Raji (cell line): ENCODE measurements around the gene NRXN2.

Source experiments
- POLR2A ChIP-seq: IDR thresholded peaks from 2 replicates; pipeline ENCODE4 v1.6.1; 2011; ENCODE audit warnings: low read depth, low read length, control low read depth; ENCODE audit not compliant: insufficient read depth

The NRXN2 gene

DNA sequence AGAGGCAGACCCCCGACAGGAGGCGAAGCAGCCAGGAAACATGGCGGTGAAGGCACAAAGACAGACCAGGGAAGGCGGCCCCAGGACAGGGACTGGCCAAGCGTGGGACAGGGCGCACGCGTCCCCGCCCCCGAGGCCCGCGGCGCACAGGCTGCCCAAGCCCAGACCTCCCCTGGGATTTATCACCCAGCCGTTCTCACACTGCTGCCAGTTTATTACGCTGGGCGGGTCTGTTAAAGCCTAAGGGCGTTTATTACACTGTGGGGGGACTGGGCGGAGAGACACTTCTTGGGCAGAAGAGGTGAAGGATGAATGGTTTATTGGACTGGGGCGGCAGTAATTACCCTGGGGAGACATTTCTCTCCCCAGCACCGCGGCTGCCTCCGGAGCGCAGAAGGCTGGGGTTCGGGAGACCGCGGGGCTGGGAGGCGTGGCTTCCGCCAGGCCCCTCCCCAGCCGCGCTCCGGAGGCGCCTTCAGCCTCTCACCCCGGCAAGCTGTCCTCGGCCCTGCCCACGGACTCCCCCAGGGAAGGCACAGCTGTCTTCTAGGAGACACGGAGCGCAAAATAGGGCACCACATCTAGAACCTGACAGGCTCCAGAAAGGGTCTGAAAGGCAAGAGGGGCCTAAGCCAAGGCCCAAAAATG lies 84.9 kb downstream of the NRXN2 start:
- TF ChIP-seq POLR2A = no peak

DNA sequence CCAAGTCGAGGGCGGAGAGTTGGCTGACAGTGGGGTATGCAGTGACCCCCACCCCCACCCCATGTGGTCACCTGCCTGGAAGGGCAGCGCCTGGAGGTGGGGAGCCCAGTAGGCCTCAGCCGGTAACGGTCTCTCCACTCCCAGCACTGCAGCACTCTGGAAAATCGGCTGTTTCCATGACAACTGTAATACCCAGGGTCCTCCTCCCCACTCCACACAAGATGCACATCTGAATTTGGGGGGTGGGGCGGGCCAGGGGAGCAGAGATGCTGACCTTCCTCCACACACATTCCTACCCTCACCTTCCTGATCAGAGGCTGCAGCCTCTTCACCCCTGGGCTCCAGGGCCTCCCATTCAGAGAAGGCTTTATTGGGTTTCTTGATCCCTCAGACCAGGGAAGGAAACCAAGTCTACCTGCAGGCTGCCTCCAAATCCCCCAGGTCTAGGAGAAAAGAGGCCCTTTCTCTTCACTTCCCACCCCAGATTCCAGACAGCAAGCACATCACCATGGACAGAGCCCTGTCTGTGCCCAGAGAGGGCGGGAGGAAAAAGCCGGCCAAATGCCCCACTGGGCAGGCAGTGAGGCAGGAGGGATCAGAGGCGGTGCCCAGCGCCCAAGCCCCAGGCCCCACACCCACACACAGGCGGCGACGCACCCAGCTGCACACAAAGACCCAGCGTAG lies 85.5 kb downstream of the NRXN2 start:
- TF ChIP-seq POLR2A = no peak

DNA sequence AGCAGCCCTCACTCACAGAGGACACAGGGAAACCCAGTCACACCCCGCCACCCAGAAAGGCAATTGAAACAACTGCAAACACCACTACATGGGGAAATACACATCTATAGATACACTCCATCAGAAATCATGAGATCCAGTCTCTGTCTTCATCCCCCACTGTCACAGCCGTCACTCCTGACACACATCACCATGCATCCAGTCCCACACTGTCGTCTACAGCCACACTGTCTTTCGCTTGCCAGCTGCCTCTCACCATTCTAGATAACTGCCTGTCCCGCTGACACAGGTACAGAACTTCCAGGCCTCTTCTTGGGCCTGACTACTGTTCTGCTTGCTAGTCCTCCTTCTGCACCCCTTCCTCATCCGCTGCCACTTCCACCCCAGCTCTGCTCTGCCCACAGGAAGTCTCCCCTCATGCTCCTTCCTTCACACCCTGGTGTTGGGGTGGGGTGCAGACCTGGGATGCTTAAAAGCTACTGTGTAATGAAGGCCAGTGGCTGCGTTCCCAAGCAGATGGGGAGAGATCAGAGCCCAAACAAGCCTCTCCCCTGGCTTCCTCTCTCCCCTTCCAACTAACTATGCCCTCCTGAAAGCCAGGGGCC lies 89.3 kb downstream of the NRXN2 start:
- no peak for TF ChIP-seq POLR2A

GRCh38 chr11:64632654-64633053 lies 90.3 kb downstream of the NRXN2 start:
- TF ChIP-seq POLR2A = no peak

- TF ChIP-seq POLR2A = no peak
Measured at GRCh38 chr11:64632237-64632636, 90.8 kb downstream of the NRXN2 start.

GRCh38 chr11:64631675-64632074 lies 91.3 kb downstream of the NRXN2 start:
- no peak for TF ChIP-seq POLR2A

- no peak for TF ChIP-seq POLR2A
Measured at GRCh38 chr11:64629796-64630562, 93.0 kb downstream of the NRXN2 start.

DNA sequence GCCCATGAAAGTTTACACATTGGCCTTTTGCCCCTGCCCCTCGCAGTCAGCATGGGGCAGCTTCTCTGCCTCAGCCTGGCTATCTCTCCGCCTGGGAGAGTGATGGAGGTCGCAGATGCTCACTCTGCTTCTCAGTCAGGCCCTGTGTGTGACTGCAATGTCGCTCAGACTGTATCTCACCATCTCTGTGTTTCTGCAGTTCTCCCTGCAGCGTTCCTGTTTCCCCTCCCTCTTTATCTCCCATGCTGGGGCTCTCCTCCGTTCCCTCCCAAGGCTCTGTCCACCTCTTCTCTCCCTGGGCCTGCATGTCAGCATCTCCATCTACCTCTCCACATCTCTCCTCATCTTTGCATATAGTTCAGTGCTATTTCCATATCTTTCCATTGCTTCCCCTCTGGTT lies 93.9 kb downstream of the NRXN2 start:
- no peak for TF ChIP-seq POLR2A

DNA sequence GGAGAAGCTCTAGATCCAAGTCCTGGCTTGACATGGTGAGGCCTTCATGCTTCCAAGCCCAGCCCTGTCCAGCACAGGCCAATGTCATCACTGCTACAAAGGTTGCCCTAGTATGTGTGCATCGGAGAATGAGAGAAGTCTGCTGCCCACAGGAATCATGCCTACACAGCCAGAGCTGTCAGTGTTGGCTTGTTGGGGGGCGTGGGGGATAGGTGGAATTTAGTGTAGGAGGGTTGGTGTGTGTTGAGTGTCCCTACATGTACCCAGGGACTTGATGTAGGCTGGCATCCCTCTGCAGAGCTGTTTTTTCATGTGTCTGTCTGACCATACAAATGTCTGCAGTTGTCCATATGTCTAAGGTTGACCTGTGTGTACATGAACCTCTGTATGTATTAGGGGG lies 94.4 kb downstream of the NRXN2 start:
- TF ChIP-seq POLR2A = no peak

DNA sequence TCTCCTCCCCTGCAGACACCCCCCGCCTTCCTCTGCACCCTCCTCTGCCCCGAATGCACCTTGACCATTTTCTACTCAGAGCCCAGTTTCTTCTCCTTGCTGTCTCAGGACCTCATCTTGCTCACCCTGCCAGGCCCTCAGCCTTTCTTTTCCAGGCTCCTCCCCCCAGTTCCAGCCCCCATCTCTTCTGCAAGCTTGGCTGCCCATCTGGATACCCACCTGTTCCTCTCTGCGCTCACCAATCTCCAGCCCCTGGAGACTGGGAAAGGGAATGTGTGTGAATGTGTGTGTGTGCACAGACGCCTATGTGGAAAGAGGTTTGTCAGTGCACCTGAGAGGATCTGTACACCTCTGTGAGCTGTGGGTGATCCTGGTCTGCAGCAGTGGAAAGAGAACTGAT lies 95.6 kb downstream of the NRXN2 start:
- no peak for TF ChIP-seq POLR2A

DNA sequence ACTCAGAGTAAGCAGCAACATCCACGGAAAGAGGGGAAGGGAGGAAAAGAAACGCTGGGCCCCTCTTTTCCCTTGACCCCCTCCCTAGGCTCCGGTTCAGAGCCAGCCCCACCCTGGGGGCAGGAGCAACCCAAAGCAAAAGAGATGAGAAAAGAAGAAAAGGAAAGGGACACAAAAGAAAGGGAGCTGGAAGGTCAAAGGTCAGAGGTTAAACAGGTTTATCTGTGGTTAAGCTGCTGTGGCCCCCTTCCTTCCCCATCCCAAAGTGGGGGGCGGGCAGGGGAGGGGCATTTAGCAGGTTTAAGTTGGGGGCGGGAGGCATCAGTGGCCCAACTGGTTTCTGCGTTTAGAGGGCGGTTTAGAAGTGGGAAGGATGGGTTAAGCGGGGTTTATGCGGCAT lies 96.4 kb downstream of the NRXN2 start:
- TF ChIP-seq POLR2A = no peak

DNA sequence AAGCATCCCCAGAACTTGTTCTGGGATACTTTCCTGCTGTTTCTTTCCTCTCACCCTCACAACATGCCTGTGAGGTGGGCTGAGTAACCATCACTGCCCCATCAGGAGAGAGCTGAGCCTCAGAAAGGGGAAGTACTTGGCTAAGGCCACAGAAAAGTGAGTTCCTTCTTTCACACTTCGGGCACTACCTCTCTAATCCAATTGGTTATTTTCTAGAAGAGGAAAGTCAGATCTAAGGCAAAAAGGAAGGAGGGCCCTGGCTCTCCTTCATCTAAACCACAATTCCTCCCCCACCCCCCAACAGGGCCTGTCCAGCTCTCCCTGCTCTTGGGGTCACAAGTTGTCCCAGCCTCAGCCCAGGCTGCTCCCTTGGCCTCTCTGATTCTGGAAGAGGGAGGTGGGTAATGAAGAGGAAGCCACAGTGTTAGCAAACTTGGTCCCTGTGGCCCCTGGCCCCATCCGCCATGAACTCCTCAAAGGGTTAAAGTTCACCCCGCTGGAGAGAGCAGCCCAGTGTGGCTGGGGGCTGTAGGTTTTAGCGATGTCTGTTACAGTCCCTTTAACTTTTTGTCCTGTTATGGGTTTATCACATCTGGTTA lies 98.0 kb downstream of the NRXN2 start:
- TF ChIP-seq POLR2A = no peak

GRCh38 chr11:64622681-64623080 lies 100.3 kb downstream of the NRXN2 start:
- no peak for TF ChIP-seq POLR2A

DNA sequence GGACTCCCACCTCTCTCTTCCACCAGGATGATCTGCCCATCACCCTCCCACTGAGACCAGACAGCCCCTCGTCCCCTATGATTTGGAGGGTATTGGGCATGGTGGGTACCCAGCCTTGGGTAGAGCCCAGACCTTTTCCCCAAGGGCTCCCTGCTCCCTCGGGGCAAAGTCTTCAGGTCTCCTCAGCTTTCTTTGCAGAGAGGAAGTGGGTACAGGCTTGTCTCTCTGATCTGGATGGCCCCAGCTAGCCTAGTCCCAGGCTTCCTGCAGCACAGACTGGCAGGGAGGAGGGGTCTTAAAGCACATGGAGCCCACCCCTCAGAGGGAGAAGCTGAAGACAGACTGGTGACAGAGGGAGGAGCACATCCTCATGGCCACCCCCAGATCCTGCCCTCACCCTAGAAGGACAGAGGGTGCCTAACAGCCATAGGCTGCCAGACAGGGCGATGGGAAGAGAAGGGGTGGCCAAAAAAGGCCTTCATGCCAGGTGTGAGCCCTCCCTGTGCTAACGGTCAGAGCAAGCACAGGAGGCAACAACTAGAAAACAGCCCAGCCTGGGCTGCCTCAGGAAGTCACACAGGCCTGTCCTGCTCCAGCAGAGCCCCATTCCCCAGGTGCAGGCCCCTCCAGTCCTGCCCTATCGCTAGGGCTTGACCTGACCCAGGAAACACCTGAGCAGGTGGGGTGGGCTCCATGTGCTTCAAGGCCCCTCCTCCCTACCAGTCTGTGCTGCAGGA lies 101.5 kb downstream of the NRXN2 start:
- TF ChIP-seq POLR2A = no peak
